GM04503 (cell line): ENCODE measurements around the gene ZNF644.

Source experiments
- DNase-seq: peaks from one replicate; pipeline ENCODE4 v3.0.0-alpha.2; 2012; ENCODE audit warnings: low read depth

The ZNF644 gene

GRCh38 chr1:91020967-91021685 is 709 bp downstream of the ZNF644 start:
- no peak for DNase-seq

- no peak for DNase-seq
Measured at GRCh38 chr1:91020486-91020885, 1.3 kb downstream of the ZNF644 start.

DNA sequence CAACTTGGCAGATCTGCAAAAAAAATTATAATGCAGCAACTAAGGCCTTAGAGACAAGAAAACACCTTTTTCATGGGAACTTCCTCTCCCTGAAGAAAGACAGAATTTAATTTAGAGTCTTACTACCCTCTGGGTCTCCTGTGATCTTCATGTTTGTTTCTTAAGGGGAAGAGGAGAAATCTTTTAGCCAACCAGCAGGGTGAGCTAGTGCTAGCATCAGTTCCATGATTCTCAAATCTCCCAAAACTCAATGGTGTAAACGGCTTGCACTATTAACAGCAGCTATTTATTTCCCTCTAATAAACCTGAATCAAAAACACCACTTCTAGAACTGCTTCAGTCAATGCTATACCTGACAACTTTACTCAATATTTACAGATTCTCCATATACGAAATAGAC is 3.8 kb downstream of the ZNF644 start:
- no peak for DNase-seq

DNA sequence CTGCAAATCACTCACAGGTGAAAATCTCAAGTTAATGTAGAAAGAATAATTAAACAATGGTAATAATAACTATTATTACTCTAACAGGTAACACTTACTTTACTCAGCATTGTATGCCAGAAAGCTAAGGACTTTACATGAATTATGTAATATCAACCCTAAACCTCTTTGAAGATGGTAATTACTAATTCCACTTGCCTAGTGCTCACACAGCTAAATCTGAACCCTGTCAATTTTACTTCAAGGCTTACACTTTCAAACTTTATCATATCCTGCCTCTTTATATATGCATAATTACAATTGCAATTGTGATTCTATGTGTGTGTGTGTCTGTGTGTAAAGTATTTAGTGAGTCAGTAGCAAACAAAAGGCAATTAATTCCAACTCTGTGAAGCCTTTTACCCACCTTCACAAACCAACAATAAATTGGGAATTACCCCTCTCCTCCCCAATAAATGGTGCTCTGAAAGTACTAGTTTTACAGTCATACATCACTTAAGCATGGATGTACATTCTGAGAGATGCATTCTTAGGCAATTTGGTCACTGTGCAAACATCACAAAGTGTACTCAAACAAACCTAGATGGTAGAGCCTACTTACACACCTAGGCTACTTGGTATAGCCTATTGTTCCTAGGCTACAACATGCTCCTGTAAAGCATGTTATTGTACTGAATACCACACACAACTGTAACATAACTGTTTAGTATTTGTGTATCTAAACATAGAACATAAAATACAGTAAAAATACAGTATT is 5.9 kb downstream of the ZNF644 start:
- DNase-seq = no peak

- no peak for DNase-seq
Measured at GRCh38 chr1:91015358-91015780, 6.5 kb downstream of the ZNF644 start.

- no peak for DNase-seq
Measured at GRCh38 chr1:91014475-91014874, 7.4 kb downstream of the ZNF644 start.

DNA sequence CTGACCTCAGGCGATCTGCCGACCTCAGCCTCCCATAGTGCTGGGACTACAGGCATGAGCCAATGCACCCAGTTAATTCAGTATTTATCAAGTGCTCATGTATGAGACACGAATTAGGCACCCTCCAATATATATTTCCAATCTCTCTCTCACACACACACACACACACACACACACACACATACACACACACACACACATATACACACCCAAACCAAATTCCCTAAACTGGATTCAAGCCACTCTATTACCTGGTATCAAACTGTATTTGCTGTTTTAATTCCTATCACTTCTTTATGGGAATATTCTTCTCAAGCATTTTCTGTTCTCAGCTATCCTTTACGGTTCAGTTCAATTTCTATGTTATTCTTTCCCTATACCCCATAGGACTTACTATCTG is 8.5 kb downstream of the ZNF644 start:
- DNase-seq = no peak

DNA sequence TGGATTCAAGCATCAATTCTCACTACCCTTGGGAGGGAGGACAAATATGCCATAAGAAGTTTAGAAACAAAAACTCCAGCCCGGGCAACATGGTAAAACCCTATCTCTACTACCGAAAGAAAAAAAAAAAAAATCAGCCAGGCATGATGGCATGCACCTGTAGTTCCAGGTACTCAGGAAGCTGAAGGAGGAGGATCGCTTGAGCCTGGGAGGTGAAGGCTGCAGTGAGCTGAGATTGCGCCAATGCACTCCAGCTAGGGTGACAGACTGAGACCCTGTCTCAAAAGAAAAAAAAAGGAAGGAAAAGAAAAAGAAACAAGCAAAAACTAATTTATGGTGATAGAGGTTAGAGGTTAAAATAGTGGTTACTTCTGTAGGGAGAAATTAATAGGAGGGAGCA is 9.6 kb downstream of the ZNF644 start:
- no peak for DNase-seq

DNA sequence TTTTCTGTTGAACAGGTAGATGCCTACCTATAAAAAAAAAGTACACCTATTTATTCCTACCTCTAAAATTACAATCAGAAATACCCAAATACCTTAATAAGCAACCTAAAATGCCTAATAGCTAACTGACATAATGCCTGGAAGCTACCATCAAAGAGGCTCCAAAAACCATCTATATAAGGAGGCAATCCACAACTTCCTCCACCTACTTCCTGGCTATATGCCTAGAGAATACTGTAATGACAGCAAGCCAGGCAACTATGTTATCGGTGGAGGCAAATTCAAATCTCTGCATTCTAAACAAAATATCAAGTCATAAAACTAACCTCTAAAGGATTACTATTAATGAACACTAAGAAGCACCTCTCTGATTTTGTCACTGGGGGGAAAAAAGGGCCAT is 10.1 kb downstream of the ZNF644 start:
- no peak for DNase-seq

GRCh38 chr1:91007827-91008226 is 14.0 kb downstream of the ZNF644 start:
- DNase-seq = no peak

DNA sequence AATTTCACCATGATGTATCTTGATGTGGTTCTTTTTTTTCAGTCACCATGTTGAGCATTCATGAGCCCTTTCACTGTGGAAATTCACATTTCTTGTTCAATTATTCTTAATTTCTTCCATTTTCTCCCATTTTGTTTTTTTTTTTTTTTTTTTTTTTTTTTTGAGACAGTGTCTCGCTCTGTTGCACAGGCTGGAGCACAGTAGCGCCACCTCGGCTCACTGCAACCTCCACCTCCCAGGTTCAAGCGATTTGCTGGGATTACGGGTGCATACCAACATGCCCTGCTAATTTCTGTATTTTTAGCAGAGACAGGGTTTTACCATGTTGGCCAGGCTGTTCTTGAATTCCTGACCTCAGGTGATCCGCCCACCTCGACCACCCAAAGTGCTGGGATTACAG is 14.7 kb downstream of the ZNF644 start:
- no peak for DNase-seq

DNA sequence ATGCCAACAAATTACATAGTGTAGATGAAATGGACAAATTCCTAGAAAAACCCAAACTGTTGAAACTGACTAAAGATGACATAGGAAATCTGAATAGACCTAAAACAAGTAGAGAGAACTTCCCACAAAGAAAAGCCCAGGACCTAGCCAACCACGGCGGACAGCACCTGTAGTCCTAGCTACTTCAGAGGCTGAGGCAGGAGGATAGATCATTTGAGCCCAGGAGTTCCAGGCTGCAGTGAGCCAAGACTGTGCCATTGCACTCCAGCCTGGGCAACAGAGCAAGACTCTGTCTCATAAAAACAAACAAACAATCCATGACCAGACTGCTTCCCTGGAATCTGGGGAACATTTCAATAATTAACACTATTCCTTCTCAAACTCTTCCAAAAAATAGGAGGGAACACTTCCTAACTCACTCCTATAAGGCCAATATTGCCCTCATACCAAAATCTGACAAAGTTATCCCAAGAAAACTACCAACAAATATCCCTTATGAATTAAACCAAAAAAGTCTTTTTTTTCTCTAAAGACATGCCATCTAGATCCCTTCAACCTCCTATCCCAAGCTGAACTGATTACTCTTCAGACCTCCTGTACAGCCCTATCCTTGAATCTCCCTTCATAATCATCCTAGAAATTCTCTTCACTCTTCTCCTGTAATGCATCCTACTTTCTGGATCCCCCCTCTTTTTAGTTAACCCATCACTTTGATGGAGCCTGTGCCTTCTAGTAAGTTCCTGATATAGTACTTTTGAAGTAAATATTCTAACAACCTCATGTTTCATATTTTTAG is 15.5 kb downstream of the ZNF644 start:
- no peak for DNase-seq

- no peak for DNase-seq
Measured at GRCh38 chr1:91005285-91005684, 16.6 kb downstream of the ZNF644 start.

DNA sequence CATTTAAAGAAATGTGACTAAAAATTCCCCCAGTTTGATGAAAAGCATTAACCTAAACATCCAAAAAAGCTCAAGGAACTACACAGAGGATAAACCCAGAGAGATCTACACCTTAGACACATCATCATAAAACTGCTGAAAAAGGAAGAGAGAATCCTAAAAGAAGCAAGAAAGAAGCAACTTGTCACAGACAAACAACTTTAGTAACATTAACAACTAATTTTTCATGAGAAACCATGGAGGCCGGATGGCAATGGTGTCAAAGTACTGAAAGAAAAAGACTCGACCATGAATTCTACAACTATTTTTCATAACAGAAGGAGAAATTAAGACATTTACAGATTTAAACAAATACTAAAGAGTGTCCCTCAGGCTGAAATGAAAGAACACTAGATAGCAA is 17.7 kb downstream of the ZNF644 start:
- DNase-seq = no peak

DNA sequence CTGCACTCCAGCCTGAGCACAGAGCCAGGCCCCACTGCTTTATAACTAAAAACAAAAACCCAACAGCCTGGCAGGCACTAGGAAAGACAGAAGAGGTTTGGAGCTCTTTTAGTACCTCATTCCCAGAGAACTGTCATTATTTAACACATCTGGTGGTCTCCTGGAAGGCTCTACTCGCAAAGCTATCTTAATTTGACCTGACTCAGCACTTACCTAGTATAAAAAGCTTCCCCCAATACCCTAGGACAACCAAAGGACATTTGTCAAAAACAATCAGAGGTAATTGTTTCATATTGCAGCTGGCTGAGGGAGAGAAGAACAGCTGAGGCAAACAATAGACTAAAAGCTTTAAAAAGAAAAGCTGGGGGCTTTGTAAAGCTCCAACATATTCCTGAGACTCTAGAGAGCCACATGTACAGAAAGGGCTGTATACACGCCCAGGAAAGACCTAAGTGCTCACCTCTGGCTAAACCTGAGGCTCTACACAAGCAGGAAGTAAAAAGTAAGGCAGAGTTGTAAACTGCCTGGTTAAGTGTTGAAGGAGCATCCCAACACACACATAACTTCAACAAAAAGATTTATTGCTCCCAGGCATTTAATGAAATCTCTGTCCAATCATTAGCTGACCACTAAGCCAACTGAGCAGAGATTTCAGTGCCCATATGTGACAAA is 25.0 kb downstream of the ZNF644 start:
- DNase-seq = no peak

DNA sequence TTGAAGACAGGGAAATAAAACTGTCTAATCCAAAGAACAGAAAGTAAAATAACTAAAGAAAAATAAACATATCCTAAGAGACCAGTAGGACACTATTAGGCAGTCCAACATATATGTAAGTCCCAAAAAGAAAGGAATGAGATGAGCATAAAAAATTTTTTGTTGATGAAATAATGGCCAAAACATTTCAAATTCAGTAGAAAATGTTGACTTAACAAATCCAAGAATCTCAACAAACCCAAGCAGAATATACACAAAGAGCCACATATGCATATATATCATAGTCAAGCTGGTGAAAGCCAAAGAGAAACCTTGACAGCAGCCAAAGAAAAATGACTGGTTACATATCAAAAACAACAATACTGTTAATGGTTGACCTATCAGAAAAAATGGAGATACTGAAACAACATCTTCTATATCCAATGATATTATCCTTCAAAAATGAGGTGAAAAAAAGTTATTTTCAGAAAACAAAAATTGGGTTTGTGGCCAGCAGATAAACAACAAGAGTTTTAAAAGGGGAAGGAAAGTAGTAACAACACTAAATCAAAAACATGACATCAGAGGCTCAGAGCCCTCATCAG is 26.4 kb downstream of the ZNF644 start:
- no peak for DNase-seq

DNA sequence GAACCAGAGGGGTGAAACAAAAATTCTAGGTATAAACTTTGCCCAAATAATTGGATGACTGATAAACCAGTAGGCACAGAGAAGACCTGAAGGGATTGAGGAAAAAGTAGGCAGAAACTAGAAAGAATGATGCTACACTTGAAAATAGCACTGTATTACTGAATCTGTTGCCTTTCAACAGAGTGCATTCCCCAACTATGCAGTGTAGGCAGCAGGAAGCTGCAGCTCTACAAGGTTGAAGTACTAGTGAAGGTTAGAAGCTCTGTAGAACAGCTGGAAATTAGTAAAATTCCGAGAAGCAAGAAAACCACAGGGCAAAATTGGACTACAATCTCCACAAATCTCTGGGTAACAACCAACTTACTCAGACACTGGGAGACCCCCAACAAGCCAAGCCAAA is 27.4 kb downstream of the ZNF644 start:
- DNase-seq = no peak

GRCh38 chr1:90993245-90993644 is 28.6 kb downstream of the ZNF644 start:
- DNase-seq = no peak

- no peak for DNase-seq
Measured at GRCh38 chr1:90990779-90991178, 31.1 kb downstream of the ZNF644 start.

DNA sequence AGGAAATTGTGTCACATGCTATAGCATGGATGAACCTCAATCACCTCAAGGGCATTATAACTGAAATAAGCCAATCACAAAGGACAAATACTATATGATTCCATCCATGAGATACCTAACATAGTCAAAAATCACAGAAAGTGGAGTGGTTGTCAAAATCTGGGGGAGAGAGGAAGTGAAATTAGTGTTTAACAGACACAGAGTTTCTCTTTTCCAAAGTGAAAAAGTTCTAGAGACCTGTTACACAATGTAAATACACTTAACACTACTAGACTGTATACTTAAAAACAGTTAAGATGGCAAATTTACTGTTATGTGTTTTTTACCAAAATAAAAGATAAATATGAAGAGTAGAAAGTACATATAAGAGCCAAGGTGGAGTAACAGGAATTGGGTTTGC is 31.8 kb downstream of the ZNF644 start:
- no peak for DNase-seq

- DNase-seq = no peak
Measured at GRCh38 chr1:90989302-90989701, 32.5 kb downstream of the ZNF644 start.

- no peak for DNase-seq
Measured at GRCh38 chr1:90987841-90988240, 34.0 kb downstream of the ZNF644 start.
